ENCODE results near the gene BEND6. TPM values are rescaled to one million over a fixed set of nuclear protein-coding genes. Genes with fewer than 3 reads are reported as not detected.

Gene BEND6
- total and polyA plus RNA-seq, 10 of the 15 experiments (the other 5 are each of a cell fraction or from before 2014, with no cell fraction given): 0.79 to 2.8 (median 1.6) TPM

GRCh38 chr6:57006101-57006500, 51.2 kb downstream of the BEND6 start:
- in situ Hi-C loops (cut with MboI): no loop called here
- CTCF ChIA-PET: interaction anchor here (1.0 kb wide), 1 partner anchor 13 kb away, joined by 3 read pairs; no protein-coding TSS in a partner anchor
- BruUV-seq (replicated peaks): no TSS peak
- no peak for TF ChIP-seq IKZF1 (conservative IDR thresholded peaks at IDR 0.05)
- no peak for TF ChIP-seq SIX5 (IDR thresholded peaks at IDR 0.05; ENCODE audit: low read depth, low read length, severe bottlenecking)
- TF ChIP-seq HDGF (IDR thresholded peaks at IDR 0.05): no peak
- TF ChIP-seq ZBTB4 (CRISPR knock-in tag; IDR thresholded peaks at IDR 0.05): no peak
- no peak for TF ChIP-seq FOXM1 (IDR thresholded peaks at IDR 0.05; ENCODE audit: low read depth, low read length)
- no peak for TF ChIP-seq SPI1 (IDR thresholded peaks at IDR 0.05; ENCODE audit: borderline replicate concordance, insufficient read depth, low read depth, low read length)
- no peak for TF ChIP-seq STAT3 (IDR thresholded peaks at IDR 0.05; ENCODE audit: low read depth, low read length)
- no peak for TF ChIP-seq HDAC6 (IDR thresholded peaks at IDR 0.05; ENCODE audit: unreplicated experiment)
- TF ChIP-seq, protein P1, sequence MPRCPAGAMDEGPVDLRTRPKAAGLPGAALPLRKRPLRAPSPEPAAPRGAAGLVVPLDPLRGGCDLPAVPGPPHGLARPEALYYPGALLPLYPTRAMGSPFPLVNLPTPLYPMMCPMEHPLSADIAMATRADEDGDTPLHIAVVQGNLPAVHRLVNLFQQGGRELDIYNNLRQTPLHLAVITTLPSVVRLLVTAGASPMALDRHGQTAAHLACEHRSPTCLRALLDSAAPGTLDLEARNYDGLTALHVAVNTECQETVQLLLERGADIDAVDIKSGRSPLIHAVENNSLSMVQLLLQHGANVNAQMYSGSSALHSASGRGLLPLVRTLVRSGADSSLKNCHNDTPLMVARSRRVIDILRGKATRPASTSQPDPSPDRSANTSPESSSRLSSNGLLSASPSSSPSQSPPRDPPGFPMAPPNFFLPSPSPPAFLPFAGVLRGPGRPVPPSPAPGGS (IDR thresholded peaks at IDR 0.05; ENCODE audit: borderline replicate concordance, insufficient read depth, low read depth, low read length, poor library complexity, severe bottlenecking): no peak
- no peak for TF ChIP-seq MYC (IDR thresholded peaks at IDR 0.05; ENCODE audit: insufficient read depth, insufficient read length, insufficient replicate concordance, low read length, severe bottlenecking)
- TF ChIP-seq ETV6 (conservative IDR thresholded peaks at IDR 0.05 in 1 of 2, IDR thresholded peaks at IDR 0.05 in 1 of 2; ENCODE audit: borderline replicate concordance in 1 of 2, low read depth in 1 of 2): no peak
- TF ChIP-seq ZBTB11 (CRISPR knock-in tag; IDR thresholded peaks at IDR 0.05): no peak
- TF ChIP-seq POLR2A (IDR thresholded peaks at IDR 0.05; ENCODE audit: low read depth, low read length): no peak
- no peak for TF ChIP-seq ZNF217 (IDR thresholded peaks at IDR 0.05)
- TF ChIP-seq POLR2AphosphoS2 (IDR thresholded peaks at IDR 0.05; ENCODE audit: low read depth, low read length): no peak
- TF ChIP-seq ZNF24 (IDR thresholded peaks at IDR 0.05): no peak

More at GRCh38 chr6:57006101-57006500, 51.2 kb downstream of the BEND6 start:
- Histone ChIP-seq H3K27ac (ENCODE audit: control insufficient read depth, insufficient read depth) (no peak overlapping the region), H3K9me3 (replicated peaks; ENCODE audit: control insufficient read depth, insufficient read depth, low read length) (no peaks in the 10 kb centered on the region; the same call in 2 of the 3 replicates), H3K79me2 (ENCODE audit: control insufficient read depth, insufficient read depth, low read length) (no peaks in the 10 kb centered on the region), H2AFZ (ENCODE audit: control insufficient read depth, low read depth, low read length) (no peak overlapping the region), H3K4me2 (ENCODE audit: control insufficient read depth, insufficient read depth) (no peak overlapping the region), H3K4me1 (ENCODE audit: control insufficient read depth, insufficient read depth, low read length) (no peaks in the 10 kb centered on the region), H3K4me3 (no peak overlapping the region), H3K27me3 (replicated peaks in 1 of 2; ENCODE audit: control insufficient read depth in 2 of 2, insufficient read depth in 2 of 2, low read length in 1 of 2) (no peaks in the 10 kb centered on the region), H4K20me1 (ENCODE audit: control insufficient read depth, insufficient read depth) (no peaks in the 10 kb centered on the region), H3K9ac (ENCODE audit: control insufficient read depth, insufficient read depth, low read length) (no peak overlapping the region), H3K36me3 (ENCODE audit: control insufficient read depth in 2 of 2, insufficient read depth in 2 of 2, low read length in 1 of 2) (no peaks in the 10 kb centered on the region)
- intact Hi-C loops (cut with micrococcal nuclease; ENCODE audit: unreplicated experiment): no loop called here
- POLR2A ChIA-PET: no interaction called here
- RAD21 ChIA-PET (ENCODE audit: unreplicated experiment): no interaction called here
- SMC1A ChIA-PET (ENCODE audit: uncharacterized antibody, unreplicated experiment): no interaction called here
- FAIRE-seq: no peak
- 35% methylated on average over 3 of the region's 3 CpGs for WGBS (ENCODE audit: insufficient coverage, insufficient replicate concordance, low lambda C conversion rate, missing lambda C conversion rate)
- no peak for DNase-seq (ENCODE audit: low read depth, low spot score)
- ATAC-seq: no peak
